HepG2 (cell line): Measurements from ENCODE around the gene CDK6. TPM values are rescaled to one million over a fixed set of nuclear protein-coding genes. Genes with fewer than 3 reads are reported as not detected.
A peak's percentile ranks its signal among the peaks of the same experiment; 100 is the strongest.

Source experiments
- ATAC-seq: fragments of 200-7000 bp; cut with Tn5 transposase; 3 replicates; pipeline ENCODE4 v1.9.1; 2020; ENCODE audit warnings: mild to moderate bottlenecking, moderate library complexity
- BruUV-seq: library from RNA; stranded (reverse); fragments of 400-500 nt; replicated peaks from 2 replicates; lab custom pipeline; 2021; lab: Mats Ljungman, UMichigan
- CTCF ChIA-PET: fragments of 300-600 bp; formaldehyde crosslinking; extraction: SDS; loops from one replicate; lab custom pipeline; 2021; ENCODE audit warnings: low total read pairs, inconsistent platforms, low intra/inter-chr PET ratio; lab: Yijun Ruan, JAX
- POLR2A ChIA-PET: fragments of 350-600 bp; sonication (Branson Sonifier 250); formaldehyde crosslinking; loops from one replicate; lab custom pipeline; 2020; ENCODE audit warnings: antibody characterized with exemption, inconsistent platforms; lab: Yijun Ruan, JAX
- DNase-seq: peaks from one replicate; pipeline ENCODE4 v3.0.0-alpha.2; 2015; ENCODE audit warnings: low spot score
- FAIRE-seq: peaks from 3 replicates; lab custom pipeline; 2011; peaks lifted over from hg19 to GRCh38; lab: Jason Lieb, UNC
- H2AFZ ChIP-seq: one replicate; pipeline ENCODE4 v1.6.1; 2011; ENCODE audit warnings: low read length, inconsistent platforms
- H3K27ac ChIP-seq: fragments of 300-600 bp; 3 replicates; pipeline ENCODE4 v1.8.0; 2011; ENCODE audit warnings: mixed run types, mild to moderate bottlenecking, mixed read lengths, low read length, inconsistent platforms; ENCODE audit not compliant: insufficient read depth; ENCODE audit errors: extremely low read length
- H3K27me3 ChIP-seq, 2 experiments: fragments of 200-600 bp in 1 of 2; 2 replicates in 1 of 2; 3 replicates in 1 of 2; pipeline versions ENCODE4 v1.6.0 to v1.8.0; 2011; ENCODE audit warnings: low read length in 2 of 2, mild to moderate bottlenecking in 2 of 2, moderate library complexity in 2 of 2, inconsistent platforms in 1 of 2; ENCODE audit not compliant: insufficient read depth in 2 of 2, control insufficient read depth in 1 of 2
- H3K36me3 ChIP-seq, 2 experiments: fragments of 200-600 bp in 1 of 2; replicated peaks in 1 of 2; 2 replicates in 1 of 2; 3 replicates in 1 of 2; pipeline versions ENCODE4 v1.5.1 to v1.8.0; 2011; ENCODE audit warnings: low read length in 2 of 2, inconsistent platforms in 1 of 2; ENCODE audit not compliant: insufficient read depth in 2 of 2, control insufficient read depth in 1 of 2
- H3K4me1 ChIP-seq: 2 replicates; pipeline ENCODE4 v1.5.1; 2012; ENCODE audit warnings: low read length, inconsistent platforms; ENCODE audit not compliant: insufficient read depth
- H3K4me2 ChIP-seq: 2 replicates; pipeline ENCODE4 v1.6.0; 2011; ENCODE audit warnings: low read depth, low read length, inconsistent platforms
- H3K4me3 ChIP-seq, 3 experiments: fragments of 200-600 bp in 1 of 3; sonication (generic), shearing (Covaris generic) in 1 of 3; replicated peaks in 1 of 3; 2 replicates each; pipeline ENCODE4 v1.5.1; 2011 to 2016; ENCODE audit warnings: low read length in 3 of 3, inconsistent platforms in 2 of 3, low read depth in 2 of 3, mild to moderate bottlenecking in 2 of 3, control low read depth in 1 of 3, mixed read lengths in 1 of 3; ENCODE audit not compliant: insufficient read depth in 1 of 3
- H3K79me2 ChIP-seq: one replicate; pipeline ENCODE4 v1.6.1; 2011; ENCODE audit warnings: low read length, inconsistent platforms; ENCODE audit not compliant: insufficient read depth
- H3K9ac ChIP-seq: 2 replicates; pipeline ENCODE4 v1.6.0; 2011; ENCODE audit warnings: mild to moderate bottlenecking, low read depth, low read length, inconsistent platforms; ENCODE audit not compliant: insufficient read depth
- H3K9me3 ChIP-seq: 2 replicates; pipeline ENCODE4 v1.5.1; 2012; ENCODE audit warnings: mild to moderate bottlenecking, low read length
- H4K20me1 ChIP-seq: 2 replicates; pipeline ENCODE4 v1.6.0; 2011; ENCODE audit warnings: inconsistent platforms, mild to moderate bottlenecking, low read length, moderate library complexity; ENCODE audit not compliant: insufficient read depth
- ARNT ChIP-seq: fragments of 450-650 bp; IDR thresholded peaks from 2 replicates; pipeline ENCODE4 v1.6.1; 2017
- DPF2 ChIP-seq: sonication (generic); formaldehyde crosslinking; IDR thresholded peaks from 2 replicates; pipeline ENCODE4 v1.4.0; 2020; ENCODE audit warnings: mild to moderate bottlenecking, low read depth, missing genetic modification reagents, borderline replicate concordance
- ESRRA ChIP-seq: sonication (generic); formaldehyde crosslinking; IDR thresholded peaks from 2 replicates; pipeline ENCODE4 v1.5.1; 2020; ENCODE audit warnings: mild to moderate bottlenecking, low read depth, missing genetic modification reagents
- KLF15 ChIP-seq: sonication (generic); formaldehyde crosslinking; IDR thresholded peaks from 2 replicates; pipeline ENCODE4 v1.8.1; 2023; ENCODE audit warnings: borderline replicate concordance, mild to moderate bottlenecking, inconsistent platforms, missing genetic modification reagents, mixed read lengths
- TEF ChIP-seq: sonication (generic); formaldehyde crosslinking; IDR thresholded peaks from 2 replicates; pipeline ENCODE4 v1.5.0; 2020; ENCODE audit warnings: missing genetic modification reagents
- ZBTB25 ChIP-seq: IDR thresholded peaks from 2 replicates; pipeline ENCODE4 v1.6.1; 2018; ENCODE audit warnings: missing genetic modification reagents
- ZNF207 ChIP-seq: fragments of 450-650 bp; IDR thresholded peaks from 2 replicates; pipeline ENCODE4 v1.6.1; 2016; ENCODE audit warnings: antibody characterized with exemption, borderline replicate concordance
- ZNF407 ChIP-seq: sonication (generic); formaldehyde crosslinking; IDR thresholded peaks from one replicate; pipeline ENCODE4 v1.5.1; 2020; ENCODE audit warnings: mild to moderate bottlenecking, missing genetic modification reagents; ENCODE audit errors: not compliant biosample characterization
- ZNF605 ChIP-seq: sonication (generic); formaldehyde crosslinking; IDR thresholded peaks from 2 replicates; pipeline ENCODE4 v1.8.0; 2022; ENCODE audit warnings: mild to moderate bottlenecking, missing genetic modification reagents
- ZNF720 ChIP-seq: sonication (generic); formaldehyde crosslinking; IDR thresholded peaks from 2 replicates; pipeline ENCODE4 v1.4.0; 2020; ENCODE audit warnings: missing genetic modification reagents
- ZNF775 ChIP-seq: sonication (generic); formaldehyde crosslinking; IDR thresholded peaks from 2 replicates; pipeline ENCODE4 v1.4.0; 2020; ENCODE audit warnings: missing genetic modification reagents, mild to moderate bottlenecking, moderate library complexity, borderline replicate concordance
- ZNF850 ChIP-seq: sonication (generic); formaldehyde crosslinking; conservative IDR thresholded peaks from 2 replicates; pipeline ENCODE4 v1.9.0; 2021; ENCODE audit warnings: mild to moderate bottlenecking, missing genetic modification reagents
- ZSCAN12 ChIP-seq: sonication (generic); formaldehyde crosslinking; IDR thresholded peaks from 2 replicates; pipeline ENCODE4 v1.9.0; 2021; ENCODE audit warnings: mild to moderate bottlenecking, missing genetic modification reagents
- WGBS: methylation state at CpG from one replicate; pipeline ENCODE4 v1.1.6; 2017; ENCODE audit warnings: low lambda C conversion rate; 5-methylcytosine and 5-hydroxymethylcytosine counted together
- in situ Hi-C: cut with HindIII; loops from 2 replicates; pipeline ENCODE4 v1.10.0; 2017; ENCODE audit warnings: low pct_unique_long_range_greater_than_20kb; ENCODE audit not compliant: extremely low pct_ligation_motif_present
- intact Hi-C: fragments of 100-400 bp; cut with micrococcal nuclease; formaldehyde crosslinking; loops from one replicate; pipeline ENCODE4 v1.10.0; 2022; ENCODE audit not compliant: unreplicated experiment
- polyA plus RNA-seq, 8 experiments: library from polyadenylated mRNA; depleted of rRNA in 3 of 8; stranded (reverse) in 7 of 8; unstranded in 1 of 8; fragments of >200 nt; fragmentation: Illumina TruSeq in 4 of 8; extraction: Trizol in 4 of 8; gene quantifications; 2 replicates each; pipeline versions ENCODE4 v1.2.1 to v1.2.3, GENCODE V29; 2011 to 2016; ENCODE audit warnings: low read depth in 4 of 8, missing spikeins in 1 of 8, mixed read lengths in 1 of 8; ENCODE audit not compliant: insufficient read depth in 1 of 8
- total RNA-seq, 5 experiments: library from RNA; depleted of rRNA; stranded (reverse); fragments of >200 nt; fragmentation: Illumina TruSeq; extraction: Trizol; gene quantifications; 2 replicates each; pipeline ENCODE4 v1.2.3, GENCODE V29; 2016; ENCODE audit warnings: low read depth in 1 of 5

Gene CDK6
- total and polyA plus RNA-seq, 2 of the 13 experiments (the other 11 are each of a cell fraction or from before 2014, with no cell fraction given) = 34.6 to 90.8 TPM

GRCh38 chr7:92645114-92646061, 191.0 kb downstream of the CDK6 start:
- WGBS = 99% methylated on average over 11 of the region's 11 CpGs
- no peak overlapping the region for H3K9ac ChIP-seq
- POLR2A ChIA-PET = no interaction called here
- DNase-seq (peak; percentile 7), FAIRE-seq (no peak), ATAC-seq (no peak)
- BruUV-seq = TSS peak; percentile 6
- H4K20me1 ChIP-seq = no peaks in the 10 kb centered on the region; the same call in 1 of the 2 replicates
- H3K4me2 ChIP-seq = no peak overlapping the region
- no peak overlapping the region for H2AFZ ChIP-seq
- H3K27me3 ChIP-seq = no peaks in the 10 kb centered on the region
- H3K79me2 ChIP-seq = peaks cover 17% of the 10 kb centered on the region
- H3K9me3 ChIP-seq = no peaks in the 10 kb centered on the region
- in situ Hi-C loops = no loop called here
- no peak overlapping the region for H3K4me3 ChIP-seq
- intact Hi-C loops = no loop called here
- H3K36me3 ChIP-seq = peaks cover 12 to 67% of the 10 kb centered on the region in 2 experiments
- H3K4me1 ChIP-seq = peaks cover 9% of the 10 kb centered on the region
- H3K27ac ChIP-seq = no peak overlapping the region
- CTCF ChIA-PET = no interaction called here
- TF ChIP-seq ZNF775 (CRISPR knock-in tag) = no peak
- TF ChIP-seq DPF2 (CRISPR knock-in tag) = no peak
- no peak for TF ChIP-seq ZBTB25 (CRISPR knock-in tag)
- TF ChIP-seq ARNT = no peak
- no peak for TF ChIP-seq KLF15 (CRISPR knock-in tag)
- no peak for TF ChIP-seq ZSCAN12
- no peak for TF ChIP-seq ZNF850
- TF ChIP-seq ZNF207 = no peak
- TF ChIP-seq TEF (CRISPR knock-in tag) = no peak
- no peak for TF ChIP-seq ESRRA (CRISPR knock-in tag)
- TF ChIP-seq ZNF720 (CRISPR knock-in tag) = no peak
- no peak for TF ChIP-seq ZNF605 (CRISPR knock-in tag)
- TF ChIP-seq ZNF407 (CRISPR knock-in tag) = no peak
